Heart left ventricle (tissue), 13 donors: ENCODE data around the gene SH3RF3.

Source experiments
- CTCF ChIP-seq, 12 donors: fragments of 200-600 bp; sonication (generic) in 4 of 12; IDR thresholded peaks; one replicate each; pipeline versions ENCODE4 v1.5.0 to v1.8.0; 2018 to 2022; ENCODE audit warnings: antibody characterized with exemption in 12 of 12, mild to moderate bottlenecking in 5 of 12
- POLR2A ChIP-seq, 2 donors: fragments of 450-650 bp; IDR thresholded peaks; one replicate each; pipeline ENCODE4 v1.6.1; 2017; ENCODE audit warnings: antibody characterized with exemption in 2 of 2, mild to moderate bottlenecking in 2 of 2, moderate library complexity in 2 of 2
- donor health status: ischemic (EF 13 %, LVEDD 7.1; RV severe dilation, severe dysfunction).
- donor health status: DM: no; HTN: yes; CAD: no.
- donor health status: DM: no; HTN: no; CAD: no.
- donor health status: ischemic (EF 25% LVEDD 6.9; RV normal size, moderate dysfunction).
- donor health status: ischemic (EF 25% LVEDD 5.7; RV mildly dilated, moderate dysfunction).
- donor health status: ischemic (EF 35%, LVEDD 5.7; RV mildly dilated, moderate dysfunction).
- donor health status: nonischemic (EF 11% LVEDD 7.7; RV severe dilation, severe dysfunction).
- donor health status: DM: yes; HTN: yes; CAD: no.
- donor health status: PGD.
- donor health status: ischemic (EF 29% LVEDD 5.4; RV normal size, mild dysfunction).
- donor health status: nonischemic (EF 23%, LVEDD 6.1; RV moderate dilation, normal function).

GRCh38 chr2:109091526-109091925 lies 37.5 kb upstream of the SH3RF3 start:
- TF ChIP-seq CTCF (IDR thresholded peaks at IDR 0.05) (no peak), POLR2A (IDR thresholded peaks at IDR 0.05) (no peak)
